Endothelial cell of umbilical vein (primary cell): ENCODE measurements around the gene ARMH1. TPM values are rescaled to one million over a fixed set of nuclear protein-coding genes. Genes with fewer than 3 reads are reported as not detected.

ENCODE experiments used
- BruUV-seq: library from RNA; stranded (reverse); fragments of 400-500 nt; replicated peaks from 2 replicates; lab custom pipeline; 2021; lab: Mats Ljungman, UMichigan
- CTCF ChIA-PET: fragments of 300-600, 350-600 bp; sonication (Branson Sonifier 250); formaldehyde crosslinking; loops from one replicate; lab custom pipeline; 2021; ENCODE audit warnings: antibody characterized with exemption, inconsistent platforms; lab: Charles Lee
- POLR2A ChIA-PET: fragments of 300-600, 350-600 bp; sonication (Branson Sonifier 250); formaldehyde crosslinking; loops from one replicate; lab custom pipeline; 2021; ENCODE audit warnings: antibody characterized with exemption, inconsistent platforms; lab: Charles Lee
- DNase-seq: peaks from one replicate; pipeline ENCODE4 v3.0.0-alpha.2; 2011; ENCODE audit warnings: low read depth, low spot score
- FAIRE-seq: peaks from 2 replicates; lab custom pipeline; 2011; peaks lifted over from hg19 to GRCh38; lab: Jason Lieb, UNC
- H2AFZ ChIP-seq: 2 replicates; pipeline ENCODE4 v1.6.0; 2012; ENCODE audit warnings: low read depth, low read length, control low read depth, inconsistent platforms
- H3K27ac ChIP-seq: 2 replicates; pipeline ENCODE4 v1.5.1; 2011; ENCODE audit warnings: low read depth, mild to moderate bottlenecking, control low read depth, low read length, moderate library complexity; ENCODE audit not compliant: insufficient read depth
- H3K27me3 ChIP-seq, 2 experiments: 2 replicates each; pipeline versions ENCODE4 v1.6.0 to v1.6.1; 2011; ENCODE audit warnings: low read length in 2 of 2, mixed read lengths in 1 of 2; ENCODE audit not compliant: control insufficient read depth in 2 of 2, insufficient read depth in 2 of 2
- H3K36me3 ChIP-seq, 2 experiments: 2 replicates in 1 of 2; 3 replicates in 1 of 2; pipeline ENCODE4 v1.5.1; 2011; ENCODE audit warnings: low read length in 2 of 2, mild to moderate bottlenecking in 1 of 2, moderate library complexity in 1 of 2; ENCODE audit not compliant: control insufficient read depth in 2 of 2, insufficient read depth in 2 of 2; ENCODE audit errors: extremely low read depth in 1 of 2
- H3K4me1 ChIP-seq: 3 replicates; pipeline ENCODE4 v1.5.1; 2011; ENCODE audit warnings: mild to moderate bottlenecking, low read length; ENCODE audit not compliant: control insufficient read depth, insufficient read depth; ENCODE audit errors: extremely low read depth
- H3K4me2 ChIP-seq: 2 replicates; pipeline ENCODE4 v1.6.1; 2011; ENCODE audit warnings: low read length, control low read depth, mixed read lengths; ENCODE audit not compliant: insufficient read depth
- H3K4me3 ChIP-seq, 3 experiments: fragments of 200-600 bp in 1 of 3; sonication (generic), shearing (Covaris generic) in 1 of 3; replicated peaks in 1 of 3; 2 replicates each; pipeline ENCODE4 v1.5.1; 2011 to 2016; ENCODE audit warnings: control low read depth in 3 of 3, low read length in 3 of 3, mild to moderate bottlenecking in 2 of 3, inconsistent platforms in 1 of 3, low read depth in 1 of 3, moderate library complexity in 1 of 3; ENCODE audit not compliant: insufficient read depth in 1 of 3
- H3K79me2 ChIP-seq: 2 replicates; pipeline ENCODE4 v1.6.0; 2012; ENCODE audit warnings: low read length, inconsistent platforms; ENCODE audit not compliant: control insufficient read depth, insufficient read depth
- H3K9ac ChIP-seq: replicated peaks from 2 replicates; pipeline ENCODE3; 2011; ENCODE audit warnings: low read length, control low read depth; ENCODE audit not compliant: insufficient read depth; ENCODE audit errors: extremely low read depth
- H3K9me1 ChIP-seq: replicated peaks from 3 replicates; pipeline ENCODE4 v1.6.0; 2011; ENCODE audit warnings: mild to moderate bottlenecking, low read length; ENCODE audit not compliant: control insufficient read depth, insufficient read depth; ENCODE audit errors: extremely low read depth
- H3K9me3 ChIP-seq: replicated peaks from 2 replicates; pipeline ENCODE4 v1.5.1; 2012; ENCODE audit warnings: low read length, inconsistent platforms; ENCODE audit not compliant: control insufficient read depth, insufficient read depth
- H4K20me1 ChIP-seq: replicated peaks from 2 replicates; pipeline ENCODE3; 2011; ENCODE audit warnings: mild to moderate bottlenecking, low read length; ENCODE audit not compliant: control insufficient read depth, insufficient read depth; ENCODE audit errors: extremely low read depth
- EZH2 ChIP-seq: IDR thresholded peaks from 2 replicates; pipeline ENCODE4 v1.6.1; 2012; ENCODE audit warnings: borderline replicate concordance, low read depth, mild to moderate bottlenecking, moderate library complexity, low read length, inconsistent platforms; ENCODE audit not compliant: severe bottlenecking
- FOS ChIP-seq: IDR thresholded peaks from 2 replicates; pipeline ENCODE4 v1.6.1; 2011; ENCODE audit warnings: mild to moderate bottlenecking, low read length, moderate library complexity, borderline replicate concordance; ENCODE audit not compliant: insufficient read depth
- GATA2 ChIP-seq: IDR thresholded peaks from 2 replicates; pipeline ENCODE4 v1.7.0; 2011; ENCODE audit warnings: low read depth, mild to moderate bottlenecking, moderate library complexity, mixed read lengths, low read length; ENCODE audit not compliant: insufficient read length, insufficient read depth
- JUN ChIP-seq: IDR thresholded peaks from 2 replicates; pipeline ENCODE4 v1.6.1; 2011; ENCODE audit warnings: borderline replicate concordance, low read depth; ENCODE audit not compliant: insufficient read length, insufficient read depth
- MAX ChIP-seq: IDR thresholded peaks from 2 replicates; pipeline ENCODE4 v1.6.1; 2011; ENCODE audit not compliant: insufficient read depth, insufficient read length
- MYC ChIP-seq: IDR thresholded peaks from one replicate; pipeline ENCODE4 v1.6.1; 2011; ENCODE audit warnings: mild to moderate bottlenecking, low read depth, low read length
- POLR2A ChIP-seq: IDR thresholded peaks from 2 replicates; pipeline ENCODE4 v1.6.1; 2012; ENCODE audit warnings: low read depth, mild to moderate bottlenecking, control low read depth, low read length
- POLR2AphosphoS5 ChIP-seq: IDR thresholded peaks from 2 replicates; pipeline ENCODE4 v1.6.1; 2012; ENCODE audit warnings: low read depth, mild to moderate bottlenecking, control low read depth, low read length, moderate library complexity; ENCODE audit not compliant: insufficient read depth
- dilution Hi-C: fragments of 300-500 bp; cut with MboI; formaldehyde crosslinking; loops from one replicate; pipeline ENCODE4 v1.15.0; 2019; ENCODE audit warnings: low sequenced_read_pairs; ENCODE audit not compliant: extremely low pct_ligation_motif_present
- intact Hi-C: fragments of 100-400 bp; cut with micrococcal nuclease; formaldehyde crosslinking; loops from one replicate; pipeline ENCODE4 v1.10.0; 2022
- polyA plus RNA-seq, 4 experiments: library from polyadenylated mRNA; depleted of rRNA in 3 of 4; stranded (reverse) in 3 of 4; unstranded in 1 of 4; fragments of >200 nt; gene quantifications; 2 replicates each; pipeline versions ENCODE4 v1.2.1 to v1.2.3, GENCODE V29; 2011 to 2012; ENCODE audit warnings: missing spikeins in 1 of 4
- total RNA-seq: library from RNA; stranded (reverse); gene quantifications from 2 replicates; pipeline ENCODE4 v1.2.3, GENCODE V29; 2021
- TF ChIP-seq, protein P1 (sequence below), 2 donors: IDR thresholded peaks; 1 replicate in 1 of 2; 2 replicates in 1 of 2; pipeline ENCODE4 v1.5.1; 2011; ENCODE audit warnings: low read length in 2 of 2, mild to moderate bottlenecking in 2 of 2, moderate library complexity in 2 of 2, control low read depth in 1 of 2, inconsistent platforms in 1 of 2, low read depth in 1 of 2; ENCODE audit not compliant: insufficient read depth in 1 of 2; ENCODE audit errors: extremely low read depth in 1 of 2

Gene ARMH1
- total and polyA plus RNA-seq, 2 donors (not counting 3 experiments of a cell fraction or from before 2014, with no cell fraction given): 0.17 TPM; not detected in 1

DNA sequence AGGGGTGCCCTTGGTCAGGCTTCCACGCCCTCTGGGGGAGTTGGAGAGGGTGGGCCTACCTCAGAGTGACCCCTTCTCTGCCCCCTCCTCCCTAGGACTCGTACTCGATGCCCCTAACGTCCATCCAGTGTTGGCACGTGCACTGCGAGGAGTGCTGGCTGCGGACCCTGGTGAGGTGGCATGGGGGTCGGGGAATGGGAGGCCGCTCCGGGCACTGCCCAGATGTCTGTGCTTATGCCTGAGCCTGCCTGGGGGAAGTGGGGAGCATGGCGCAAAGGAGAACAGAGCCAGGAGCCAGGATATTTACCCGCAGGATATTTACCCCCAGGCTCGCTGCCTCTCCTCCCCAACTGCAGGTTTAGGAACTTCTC lies 24.7 kb upstream of the ARMH1 start:
- DNase-seq: no peak
- dilution Hi-C loops: no loop called here
- Histone ChIP-seq H3K9ac (no peak overlapping the region), H3K9me1 (no peaks in the 10 kb centered on the region), H3K4me3 (no peak overlapping the region), H3K9me3 (no peaks in the 10 kb centered on the region), H3K79me2 (no peaks in the 10 kb centered on the region), H3K4me2 (no peak overlapping the region), H3K4me1 (no peaks in the 10 kb centered on the region), H2AFZ (no peak overlapping the region), H3K27me3 (no peaks in the 10 kb centered on the region), H3K36me3 (peaks cover 0 to 37% of the 10 kb centered on the region in 2 experiments), H4K20me1 (no peaks in the 10 kb centered on the region), H3K27ac (no peak overlapping the region)
- TF ChIP-seq FOS (no peak), POLR2A (no peak), JUN (no peak), GATA2 (no peak), EZH2 (no peak), MAX (no peak), MYC (no peak), POLR2AphosphoS5 (no peak)
- TF ChIP-seq, protein P1, sequence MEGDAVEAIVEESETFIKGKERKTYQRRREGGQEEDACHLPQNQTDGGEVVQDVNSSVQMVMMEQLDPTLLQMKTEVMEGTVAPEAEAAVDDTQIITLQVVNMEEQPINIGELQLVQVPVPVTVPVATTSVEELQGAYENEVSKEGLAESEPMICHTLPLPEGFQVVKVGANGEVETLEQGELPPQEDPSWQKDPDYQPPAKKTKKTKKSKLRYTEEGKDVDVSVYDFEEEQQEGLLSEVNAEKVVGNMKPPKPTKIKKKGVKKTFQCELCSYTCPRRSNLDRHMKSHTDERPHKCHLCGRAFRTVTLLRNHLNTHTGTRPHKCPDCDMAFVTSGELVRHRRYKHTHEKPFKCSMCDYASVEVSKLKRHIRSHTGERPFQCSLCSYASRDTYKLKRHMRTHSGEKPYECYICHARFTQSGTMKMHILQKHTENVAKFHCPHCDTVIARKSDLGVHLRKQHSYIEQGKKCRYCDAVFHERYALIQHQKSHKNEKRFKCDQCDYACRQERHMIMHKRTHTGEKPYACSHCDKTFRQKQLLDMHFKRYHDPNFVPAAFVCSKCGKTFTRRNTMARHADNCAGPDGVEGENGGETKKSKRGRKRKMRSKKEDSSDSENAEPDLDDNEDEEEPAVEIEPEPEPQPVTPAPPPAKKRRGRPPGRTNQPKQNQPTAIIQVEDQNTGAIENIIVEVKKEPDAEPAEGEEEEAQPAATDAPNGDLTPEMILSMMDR (IDR thresholded peaks at IDR 0.05; ENCODE audit: extremely low read depth in 1 of 2, insufficient read depth in 1 of 2, low read depth in 1 of 2, low read length in 2 of 2): no peak
- no TSS peak for BruUV-seq
- POLR2A ChIA-PET: no interaction called here
- no peak for FAIRE-seq
- intact Hi-C loops: no loop called here
- CTCF ChIA-PET: interaction anchor here (5.0 kb wide), 1 partner anchor 40 kb away, joined by 109 read pairs; no protein-coding TSS in a partner anchor
